Measurements from ENCODE around the gene KLHL25. TPM values are rescaled to one million over a fixed set of nuclear protein-coding genes. Genes with fewer than 3 reads are reported as not detected.

Gene KLHL25
- total and polyA plus RNA-seq, 2 experiments from 2014 or later = 3.7 to 10.0 TPM

DNA sequence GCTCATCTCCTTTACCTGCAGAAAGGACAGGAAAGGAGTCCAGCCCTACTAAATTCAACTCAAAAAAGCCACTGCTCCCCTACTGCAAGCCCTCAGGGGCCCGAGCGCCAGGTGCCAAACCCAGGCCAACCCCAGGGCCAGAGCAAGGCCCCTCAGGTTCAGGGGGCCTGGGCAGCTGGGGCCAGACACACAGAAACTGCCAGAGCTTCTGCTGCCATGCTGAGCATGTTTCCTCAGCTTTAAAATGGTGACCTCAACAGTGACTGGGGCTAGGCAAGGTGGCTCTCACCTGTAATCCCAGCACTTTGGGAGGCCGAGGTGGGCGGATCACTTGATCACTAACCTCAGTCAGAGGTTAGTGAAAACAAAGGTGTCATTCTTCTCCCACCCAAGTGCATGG lies 38.8 kb downstream of the KLHL25 start:
- TF ChIP-seq EZH2phosphoT487 (IDR thresholded peaks at IDR 0.05; ENCODE audit: low read depth, severe bottlenecking, unreplicated experiment) (no peak), EZH2 (IDR thresholded peaks at IDR 0.05; ENCODE audit: borderline replicate concordance) (no peak)
- TF ChIP-seq, protein P1, sequence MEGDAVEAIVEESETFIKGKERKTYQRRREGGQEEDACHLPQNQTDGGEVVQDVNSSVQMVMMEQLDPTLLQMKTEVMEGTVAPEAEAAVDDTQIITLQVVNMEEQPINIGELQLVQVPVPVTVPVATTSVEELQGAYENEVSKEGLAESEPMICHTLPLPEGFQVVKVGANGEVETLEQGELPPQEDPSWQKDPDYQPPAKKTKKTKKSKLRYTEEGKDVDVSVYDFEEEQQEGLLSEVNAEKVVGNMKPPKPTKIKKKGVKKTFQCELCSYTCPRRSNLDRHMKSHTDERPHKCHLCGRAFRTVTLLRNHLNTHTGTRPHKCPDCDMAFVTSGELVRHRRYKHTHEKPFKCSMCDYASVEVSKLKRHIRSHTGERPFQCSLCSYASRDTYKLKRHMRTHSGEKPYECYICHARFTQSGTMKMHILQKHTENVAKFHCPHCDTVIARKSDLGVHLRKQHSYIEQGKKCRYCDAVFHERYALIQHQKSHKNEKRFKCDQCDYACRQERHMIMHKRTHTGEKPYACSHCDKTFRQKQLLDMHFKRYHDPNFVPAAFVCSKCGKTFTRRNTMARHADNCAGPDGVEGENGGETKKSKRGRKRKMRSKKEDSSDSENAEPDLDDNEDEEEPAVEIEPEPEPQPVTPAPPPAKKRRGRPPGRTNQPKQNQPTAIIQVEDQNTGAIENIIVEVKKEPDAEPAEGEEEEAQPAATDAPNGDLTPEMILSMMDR (IDR thresholded peaks at IDR 0.05; ENCODE audit: poor library complexity) = no peak
- H3K36me3 ChIP-seq (replicated peaks; ENCODE audit: insufficient read depth, low read depth) = no peaks in the 10 kb centered on the region
- no peaks in the 10 kb centered on the region for H3K79me2 ChIP-seq

DNA sequence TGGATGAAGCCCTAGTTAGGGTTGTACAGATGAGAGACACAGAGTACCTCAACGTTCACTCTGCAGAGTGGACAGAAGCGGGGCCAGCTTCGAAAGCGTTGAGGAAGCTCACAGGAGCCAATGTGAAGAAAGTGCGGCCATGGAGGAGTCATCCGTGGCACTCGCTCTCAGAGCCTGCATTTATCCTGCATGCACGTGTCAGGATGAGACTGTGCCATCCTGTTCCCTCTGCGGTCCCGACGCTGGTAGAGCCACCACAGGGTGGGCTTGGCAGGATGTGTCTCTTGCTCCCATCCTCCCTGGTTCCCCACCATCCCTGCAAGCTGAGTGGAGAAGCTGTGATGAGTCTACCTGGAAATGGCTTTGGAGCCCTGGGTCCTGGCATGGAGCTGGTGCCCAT lies 39.3 kb downstream of the KLHL25 start:
- Histone ChIP-seq H3K36me3 (replicated peaks; ENCODE audit: insufficient read depth, low read depth) (no peaks in the 10 kb centered on the region), H4K20me1 (ENCODE audit: insufficient read depth, poor library complexity, severe bottlenecking) (no peaks in the 10 kb centered on the region)

More for the DNA sequence above, 38.8 kb downstream of the KLHL25 start:
- DNase-seq (ENCODE audit: low spot score) = no peak
- no peaks in the 10 kb centered on the region for H4K20me1 ChIP-seq (ENCODE audit: insufficient read depth, poor library complexity, severe bottlenecking)
- no peaks in the 10 kb centered on the region for H3K9me3 ChIP-seq (ENCODE audit: low read depth)
- peaks cover 3% of the 10 kb centered on the region for H3K4me1 ChIP-seq (ENCODE audit: insufficient read depth)
- no peaks in the 10 kb centered on the region for H3K9me2 ChIP-seq (replicated peaks; ENCODE audit: insufficient read depth)
- no peak overlapping the region for H3K27ac ChIP-seq
- no peak overlapping the region for H3K4me3 ChIP-seq
- no peaks in the 10 kb centered on the region for H3K27me3 ChIP-seq
- no peak overlapping the region for H3K4me2 ChIP-seq
- WGBS (ENCODE audit: low lambda C conversion rate, missing lambda C conversion rate) = 100% methylated on average over 4 of the region's 4 CpGs
- no peak overlapping the region for H2AFZ ChIP-seq

DNA sequence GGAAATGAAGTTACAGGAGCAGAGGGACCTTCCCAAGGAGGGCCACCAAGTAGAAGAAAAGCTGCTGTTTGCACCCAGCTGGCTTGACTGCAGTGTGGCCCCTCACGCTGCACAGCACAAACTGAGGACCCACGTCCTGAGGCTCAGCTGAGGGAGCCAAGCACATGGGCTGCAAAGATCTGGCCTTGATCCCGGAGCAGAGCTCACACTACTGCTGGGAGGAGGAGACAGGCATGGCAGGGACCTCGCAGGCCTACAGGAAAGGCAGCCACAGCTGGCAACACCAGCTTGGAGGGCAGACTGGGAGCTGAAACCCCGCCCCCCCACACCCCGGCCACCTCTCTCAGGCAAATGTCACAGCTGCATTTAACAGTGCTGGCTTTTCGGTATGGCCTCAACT lies 39.7 kb downstream of the KLHL25 start:
- TF ChIP-seq, protein P1 (IDR thresholded peaks at IDR 0.05; ENCODE audit: poor library complexity) = no peak
- TF ChIP-seq EZH2 (IDR thresholded peaks at IDR 0.05; ENCODE audit: borderline replicate concordance) (no peak), EZH2phosphoT487 (IDR thresholded peaks at IDR 0.05; ENCODE audit: low read depth, severe bottlenecking, unreplicated experiment) (no peak)
- Histone ChIP-seq H4K20me1 (ENCODE audit: insufficient read depth, poor library complexity, severe bottlenecking) (no peaks in the 10 kb centered on the region), H3K27ac (no peak overlapping the region), H3K9me3 (ENCODE audit: low read depth) (no peaks in the 10 kb centered on the region), H3K36me3 (replicated peaks; ENCODE audit: insufficient read depth, low read depth) (no peaks in the 10 kb centered on the region), H3K27me3 (no peaks in the 10 kb centered on the region), H3K4me1 (ENCODE audit: insufficient read depth) (peaks cover 3% of the 10 kb centered on the region), H3K79me2 (no peaks in the 10 kb centered on the region), H3K4me3 (no peak overlapping the region), H3K4me2 (no peak overlapping the region), H2AFZ (no peak overlapping the region), H3K9me2 (replicated peaks; ENCODE audit: insufficient read depth) (no peaks in the 10 kb centered on the region)
- WGBS (ENCODE audit: low lambda C conversion rate, missing lambda C conversion rate) = 80% methylated on average over 7 of the region's 7 CpGs
- no peak for DNase-seq (ENCODE audit: low spot score)

More for the DNA sequence above, 39.3 kb downstream of the KLHL25 start:
- H3K9me3 ChIP-seq (ENCODE audit: low read depth) = no peaks in the 10 kb centered on the region
- H3K9me2 ChIP-seq (replicated peaks; ENCODE audit: insufficient read depth) = no peaks in the 10 kb centered on the region
- no peak overlapping the region for H2AFZ ChIP-seq
- H3K4me2 ChIP-seq = no peak overlapping the region
- H3K27ac ChIP-seq = no peak overlapping the region
- no peak for DNase-seq (ENCODE audit: low spot score)
- no peaks in the 10 kb centered on the region for H3K79me2 ChIP-seq
- no peak for TF ChIP-seq EZH2 (IDR thresholded peaks at IDR 0.05; ENCODE audit: borderline replicate concordance)
- no peak for TF ChIP-seq EZH2phosphoT487 (IDR thresholded peaks at IDR 0.05; ENCODE audit: low read depth, severe bottlenecking, unreplicated experiment)
- TF ChIP-seq, protein P1 (IDR thresholded peaks at IDR 0.05; ENCODE audit: poor library complexity) = no peak
- H3K27me3 ChIP-seq = no peaks in the 10 kb centered on the region
- peaks cover 3% of the 10 kb centered on the region for H3K4me1 ChIP-seq (ENCODE audit: insufficient read depth)
- H3K4me3 ChIP-seq = no peak overlapping the region
- 96% methylated on average over 11 of the region's 11 CpGs for WGBS (ENCODE audit: low lambda C conversion rate, missing lambda C conversion rate)

All from hepatocyte (in vitro differentiated cells).